ENCODE data around the gene SLIT3.

SLIT3 gene

DNA sequence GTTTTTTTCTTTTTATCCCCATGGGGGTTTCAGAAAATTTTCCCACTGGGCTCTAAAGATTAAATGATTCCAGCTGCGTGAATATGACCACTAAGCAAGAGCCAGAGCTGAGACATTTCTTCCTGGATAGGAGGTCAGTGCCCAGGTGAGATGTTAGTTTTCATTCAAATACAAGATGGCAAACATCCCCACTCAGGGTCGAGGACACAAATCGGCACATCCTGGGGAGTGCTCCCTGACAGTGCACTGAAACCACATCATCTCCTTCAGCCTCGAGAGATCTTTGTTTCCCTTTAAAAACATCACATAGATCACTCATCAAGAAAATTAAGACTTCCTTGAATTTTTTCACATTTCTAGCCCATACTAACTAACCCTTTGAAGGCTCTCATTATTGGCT, 448.6 kb downstream of the SLIT3 start:
- peak overlapping the region; percentile 57 for H3K4me2 ChIP-seq (ENCODE audit: insufficient read depth, low read length)
- TF ChIP-seq, protein P1, sequence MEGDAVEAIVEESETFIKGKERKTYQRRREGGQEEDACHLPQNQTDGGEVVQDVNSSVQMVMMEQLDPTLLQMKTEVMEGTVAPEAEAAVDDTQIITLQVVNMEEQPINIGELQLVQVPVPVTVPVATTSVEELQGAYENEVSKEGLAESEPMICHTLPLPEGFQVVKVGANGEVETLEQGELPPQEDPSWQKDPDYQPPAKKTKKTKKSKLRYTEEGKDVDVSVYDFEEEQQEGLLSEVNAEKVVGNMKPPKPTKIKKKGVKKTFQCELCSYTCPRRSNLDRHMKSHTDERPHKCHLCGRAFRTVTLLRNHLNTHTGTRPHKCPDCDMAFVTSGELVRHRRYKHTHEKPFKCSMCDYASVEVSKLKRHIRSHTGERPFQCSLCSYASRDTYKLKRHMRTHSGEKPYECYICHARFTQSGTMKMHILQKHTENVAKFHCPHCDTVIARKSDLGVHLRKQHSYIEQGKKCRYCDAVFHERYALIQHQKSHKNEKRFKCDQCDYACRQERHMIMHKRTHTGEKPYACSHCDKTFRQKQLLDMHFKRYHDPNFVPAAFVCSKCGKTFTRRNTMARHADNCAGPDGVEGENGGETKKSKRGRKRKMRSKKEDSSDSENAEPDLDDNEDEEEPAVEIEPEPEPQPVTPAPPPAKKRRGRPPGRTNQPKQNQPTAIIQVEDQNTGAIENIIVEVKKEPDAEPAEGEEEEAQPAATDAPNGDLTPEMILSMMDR (IDR thresholded peaks at IDR 0.05; ENCODE audit: borderline replicate concordance, extremely low read depth, low read length, poor library complexity, severe bottlenecking) = no peak
- no peak for TF ChIP-seq EZH2 (IDR thresholded peaks at IDR 0.05; ENCODE audit: borderline replicate concordance, low read depth, low read length, severe bottlenecking)
- H2AFZ ChIP-seq (ENCODE audit: low read depth, low read length) = peak overlapping the region; percentile 53
- peaks cover 70% of the 10 kb centered on the region for H3K4me1 ChIP-seq (ENCODE audit: insufficient read depth, low read length)
- H3K9me3 ChIP-seq (ENCODE audit: insufficient read depth, low read length, severe bottlenecking) = no peaks in the 10 kb centered on the region
- ATAC-seq (ENCODE audit: insufficient read depth, low read depth) (peak; percentile 80), DNase-seq (peak; percentile 65)
- H3K4me3 ChIP-seq (ENCODE audit: low read depth in 1 of 2, low read length in 2 of 2) = peak overlapping the region in 1 of 2 experiments; percentile 31; a peak in 2 of 4 replicates
- H3K9ac ChIP-seq (ENCODE audit: low read depth, low read length) = peak overlapping the region; percentile 36
- H4K20me1 ChIP-seq (ENCODE audit: insufficient read depth, low read length) = no peaks in the 10 kb centered on the region
- H3K79me2 ChIP-seq (ENCODE audit: insufficient read depth, low read length) = no peaks in the 10 kb centered on the region
- H3K27me3 ChIP-seq (ENCODE audit: insufficient read depth, low read length, poor library complexity) = no peaks in the 10 kb centered on the region
- H3K36me3 ChIP-seq (ENCODE audit: insufficient read depth, low read length) = no peaks in the 10 kb centered on the region
- H3K27ac ChIP-seq (ENCODE audit: low read length) = peak overlapping the region; percentile 84

DNA sequence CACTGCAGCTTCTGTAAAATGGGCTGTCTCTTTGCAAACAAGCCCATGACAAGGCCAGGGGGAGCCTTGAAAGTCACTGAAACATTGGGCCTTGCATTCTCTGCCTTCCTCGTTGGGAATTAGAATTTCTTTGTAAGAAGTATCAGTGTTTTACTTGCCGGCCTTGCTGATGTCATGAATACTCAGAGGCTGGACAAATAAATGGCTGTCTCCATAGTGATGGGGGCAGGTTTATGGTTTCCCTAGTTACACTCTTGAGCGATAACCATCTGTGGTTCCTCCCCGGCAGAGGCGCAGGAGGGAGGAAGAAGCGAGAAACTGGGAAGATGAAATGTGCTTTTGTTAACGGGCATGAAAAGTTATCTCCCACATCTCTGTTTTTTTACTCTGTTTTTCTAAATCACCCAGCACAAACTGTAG, 449.0 kb downstream of the SLIT3 start:
- ATAC-seq (ENCODE audit: insufficient read depth, low read depth) (peak; percentile 87), DNase-seq (peak; percentile 83)
- peak overlapping the region; percentile 57 for H3K4me2 ChIP-seq (ENCODE audit: insufficient read depth, low read length)
- no peaks in the 10 kb centered on the region for H3K36me3 ChIP-seq (ENCODE audit: insufficient read depth, low read length)
- H4K20me1 ChIP-seq (ENCODE audit: insufficient read depth, low read length) = no peaks in the 10 kb centered on the region
- peak overlapping the region in 1 of 2 experiments; percentile 31; a peak in 2 of 4 replicates for H3K4me3 ChIP-seq (ENCODE audit: low read depth in 1 of 2, low read length in 2 of 2)
- peak overlapping the region; percentile 84 for H3K27ac ChIP-seq (ENCODE audit: low read length)
- H3K9ac ChIP-seq (ENCODE audit: low read depth, low read length) = peak overlapping the region; percentile 36
- peaks cover 70% of the 10 kb centered on the region for H3K4me1 ChIP-seq (ENCODE audit: insufficient read depth, low read length)
- H3K9me3 ChIP-seq (ENCODE audit: insufficient read depth, low read length, severe bottlenecking) = no peaks in the 10 kb centered on the region
- no peaks in the 10 kb centered on the region for H3K27me3 ChIP-seq (ENCODE audit: insufficient read depth, low read length, poor library complexity)
- no peak for TF ChIP-seq EZH2 (IDR thresholded peaks at IDR 0.05; ENCODE audit: borderline replicate concordance, low read depth, low read length, severe bottlenecking)
- TF ChIP-seq, protein P1 (IDR thresholded peaks at IDR 0.05; ENCODE audit: borderline replicate concordance, extremely low read depth, low read length, poor library complexity, severe bottlenecking) = no peak
- H3K79me2 ChIP-seq (ENCODE audit: insufficient read depth, low read length) = no peaks in the 10 kb centered on the region
- H2AFZ ChIP-seq (ENCODE audit: low read depth, low read length) = peak overlapping the region; percentile 53

DNA sequence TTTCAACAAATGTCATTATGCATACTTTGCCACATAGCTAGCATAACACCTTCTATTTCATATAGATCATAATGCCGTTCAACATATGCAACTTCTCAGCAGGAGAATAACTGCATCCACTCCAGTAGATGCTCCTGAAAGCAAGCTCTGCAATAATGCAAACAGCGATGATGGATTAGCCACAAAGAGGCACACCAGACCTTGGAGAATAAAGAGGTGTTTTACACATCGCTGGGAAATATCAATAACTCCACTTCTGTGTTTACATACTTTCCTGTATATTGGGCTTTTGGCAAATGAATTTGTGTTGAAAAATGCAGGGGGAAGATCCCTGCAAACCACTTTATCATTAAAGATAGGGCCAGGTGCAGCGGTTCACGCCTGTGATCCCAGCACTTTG, 450.3 kb downstream of the SLIT3 start:
- Histone ChIP-seq H3K9me3 (ENCODE audit: insufficient read depth, low read length, severe bottlenecking) (no peaks in the 10 kb centered on the region), H3K36me3 (ENCODE audit: insufficient read depth, low read length) (no peaks in the 10 kb centered on the region), H3K4me2 (ENCODE audit: insufficient read depth, low read length) (peak overlapping the region; percentile 37), H2AFZ (ENCODE audit: low read depth, low read length) (no peak overlapping the region), H3K9ac (ENCODE audit: low read depth, low read length) (no peak overlapping the region; the same call in 1 of the 2 replicates), H3K79me2 (ENCODE audit: insufficient read depth, low read length) (no peaks in the 10 kb centered on the region), H3K4me3 (ENCODE audit: low read depth in 1 of 2, low read length in 2 of 2) (no peak overlapping the region), H3K27ac (ENCODE audit: low read length) (peak overlapping the region; percentile 71), H4K20me1 (ENCODE audit: insufficient read depth, low read length) (no peaks in the 10 kb centered on the region), H3K4me1 (ENCODE audit: insufficient read depth, low read length) (peaks cover 70% of the 10 kb centered on the region), H3K27me3 (ENCODE audit: insufficient read depth, low read length, poor library complexity) (no peaks in the 10 kb centered on the region)
- ATAC-seq (ENCODE audit: insufficient read depth, low read depth) (no peak), DNase-seq (no peak)
- TF ChIP-seq EZH2 (IDR thresholded peaks at IDR 0.05; ENCODE audit: borderline replicate concordance, low read depth, low read length, severe bottlenecking) = no peak
- TF ChIP-seq, protein P1 (IDR thresholded peaks at IDR 0.05; ENCODE audit: borderline replicate concordance, extremely low read depth, low read length, poor library complexity, severe bottlenecking) = no peak

Measured in DND-41 (cell line).